ENCODE measurements around the gene PABPC3. TPM values are rescaled to one million over a fixed set of nuclear protein-coding genes. Genes with fewer than 3 reads are reported as not detected.

The PABPC3 gene
- total RNA-seq: under 1 TPM; 0.14 to 0.23 TPM
- long read RNA-seq, donor 1: 0 reads
- long read RNA-seq, donor 2: 0 reads

DNA sequence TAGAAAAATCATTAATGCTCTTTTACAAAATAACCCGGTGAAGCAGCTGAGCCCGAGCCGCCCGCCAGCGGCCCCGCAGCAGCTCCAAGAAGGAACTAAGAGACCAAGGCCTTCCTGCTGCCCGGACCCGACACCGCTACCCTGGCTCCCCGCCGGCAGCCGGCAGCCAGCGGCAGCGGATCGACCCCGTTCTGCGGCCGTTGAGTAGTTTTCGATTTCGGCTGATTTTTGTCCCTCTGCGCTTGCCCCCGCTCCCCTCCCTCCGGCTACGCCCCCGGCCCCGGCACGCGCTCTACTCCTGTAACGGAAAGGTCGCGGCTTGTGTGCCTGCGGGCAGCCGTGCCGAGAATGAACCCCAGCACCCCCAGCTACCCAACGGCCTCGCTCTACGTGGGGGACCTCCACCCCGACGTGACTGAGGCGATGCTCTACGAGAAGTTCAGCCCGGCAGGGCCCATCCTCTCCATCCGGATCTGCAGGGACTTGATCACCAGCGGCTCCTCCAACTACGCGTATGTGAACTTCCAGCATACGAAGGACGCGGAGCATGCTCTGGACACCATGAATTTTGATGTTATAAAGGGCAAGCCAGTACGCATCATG is at the start of gene PABPC3:
TSS of gene PABPC3 (plus strand) at position 286 of the 603 bp plus-strand sequence. CDS start at position 349, 63 bp downstream.
- intact Hi-C loops (cut with DNase I): no loop called here
- no peak for DNase-seq (ENCODE audit: low spot score)

DNA sequence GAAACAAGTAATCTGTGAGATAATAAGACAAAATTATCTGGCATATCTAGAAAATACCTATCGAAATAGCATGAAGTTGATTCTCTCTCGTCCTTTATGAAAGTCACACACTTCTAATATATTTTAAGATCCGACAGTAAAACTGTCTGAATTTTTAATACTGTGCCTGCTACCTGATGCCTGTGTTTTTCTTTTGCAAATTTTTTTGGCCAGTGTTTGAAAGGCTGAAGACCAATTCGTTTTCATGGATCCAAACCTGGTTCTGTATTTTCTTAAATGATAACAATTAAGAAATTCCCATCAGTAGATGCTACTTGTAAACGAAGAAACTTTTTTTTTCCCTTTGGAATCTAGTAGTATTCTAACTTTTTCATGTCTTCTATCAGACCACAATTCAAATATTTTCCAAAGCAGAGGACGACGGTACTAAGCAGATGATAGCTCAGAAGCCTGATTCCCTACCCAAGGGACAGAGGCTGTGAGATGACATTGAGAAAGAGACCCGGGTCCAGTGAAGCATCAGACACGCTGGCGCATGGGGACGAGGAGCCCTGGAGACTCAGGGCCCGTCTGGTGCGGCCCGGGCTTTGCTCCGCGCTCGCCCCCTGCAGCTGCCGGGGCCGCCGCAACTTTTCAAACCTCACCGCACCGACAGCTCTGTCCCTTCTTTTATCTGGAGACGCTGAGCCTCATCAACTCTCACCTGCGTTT is 49.5 kb upstream of the PABPC3 start:
- intact Hi-C loops (cut with DNase I): no loop called here
- no peak for DNase-seq (ENCODE audit: low spot score)

DNA sequence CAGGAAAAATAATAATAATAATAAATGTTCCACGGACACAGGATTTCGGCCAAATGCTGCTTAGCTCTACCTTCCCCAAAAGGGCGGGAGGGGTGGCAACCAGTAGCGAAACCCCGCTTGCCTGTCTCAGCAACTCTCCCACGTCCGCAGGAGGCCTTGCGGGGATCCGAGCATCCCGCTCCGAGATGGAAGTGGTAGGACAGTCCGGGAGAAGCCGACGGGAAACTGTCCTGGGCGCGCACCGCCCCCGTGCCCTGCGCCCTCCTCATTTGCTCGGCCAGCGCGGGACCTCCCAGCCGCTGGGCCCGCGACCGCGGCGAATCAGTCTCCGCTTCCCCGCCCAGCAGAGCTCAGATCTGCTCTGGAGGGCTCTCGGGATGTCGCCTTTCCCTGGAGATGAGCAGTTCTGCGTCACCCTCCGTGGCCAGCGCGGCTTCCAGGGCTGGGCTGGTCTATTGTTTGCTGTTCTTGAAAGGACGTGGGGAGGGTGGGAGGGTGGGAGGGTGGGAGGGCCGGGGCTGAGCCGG is 48.9 kb upstream of the PABPC3 start:
- intact Hi-C loops (cut with DNase I): no loop called here
- no peak for DNase-seq (ENCODE audit: low spot score)

DNA sequence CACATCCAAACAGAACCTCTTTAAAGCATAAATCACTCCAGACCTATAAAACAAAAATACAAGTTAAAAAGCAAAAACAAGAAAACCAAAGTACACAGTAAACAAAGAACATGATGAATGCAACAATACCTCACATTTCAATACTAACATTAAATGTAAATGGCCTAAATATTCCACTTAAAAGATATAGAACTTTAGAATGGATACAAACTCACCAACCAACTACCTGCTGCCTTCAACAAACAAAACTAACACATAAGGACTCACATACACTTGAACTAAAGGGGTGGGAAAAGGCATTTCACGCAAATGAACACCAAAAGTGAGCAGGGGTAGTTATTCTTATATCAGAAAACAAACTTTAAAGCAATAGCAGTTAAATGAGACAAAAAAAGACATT is 44.9 kb upstream of the PABPC3 start:
- no peak for DNase-seq (ENCODE audit: low spot score)
- intact Hi-C loops (cut with DNase I): no loop called here

DNA sequence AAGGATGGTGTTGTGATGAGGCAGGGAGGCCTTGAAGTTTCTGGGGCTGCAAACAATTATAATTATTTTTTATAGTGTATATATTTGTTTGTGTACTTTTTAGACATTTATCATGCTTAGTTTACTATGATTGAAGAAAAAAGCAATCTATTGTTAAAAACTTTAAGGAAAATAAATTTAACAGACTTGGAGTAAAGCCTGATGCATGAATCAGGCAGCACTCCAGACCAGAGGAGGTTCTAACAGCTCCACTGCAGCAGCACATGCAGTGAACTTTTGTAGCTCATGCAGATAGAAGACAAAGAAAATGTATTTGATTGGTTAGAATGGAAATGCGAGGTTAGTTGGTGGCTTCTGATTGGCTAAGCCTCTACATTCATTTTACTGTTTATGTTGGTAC is 36.8 kb upstream of the PABPC3 start:
- intact Hi-C loops (cut with DNase I): no loop called here
- no peak for DNase-seq (ENCODE audit: low spot score)

DNA sequence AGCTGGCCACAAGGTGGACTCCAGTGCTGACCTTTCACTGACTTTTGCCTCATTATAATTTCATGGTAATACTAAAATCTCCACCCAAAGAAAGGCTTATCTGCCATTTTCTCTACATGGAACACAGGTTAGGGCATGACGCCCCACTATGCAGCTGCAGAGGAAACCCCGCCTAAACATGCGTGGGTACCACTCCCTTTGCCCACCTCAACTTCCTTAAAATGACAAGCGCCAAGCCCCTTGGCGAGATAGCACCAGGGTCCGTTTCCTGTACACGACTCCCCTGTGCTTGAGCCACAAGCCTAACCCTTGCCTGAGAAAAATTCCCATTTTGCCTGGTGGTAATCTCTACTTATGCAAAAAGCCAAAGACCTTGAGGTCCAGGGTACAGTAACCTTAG is 36.0 kb upstream of the PABPC3 start:
- intact Hi-C loops (cut with DNase I): no loop called here
- no peak for DNase-seq (ENCODE audit: low spot score)

DNA sequence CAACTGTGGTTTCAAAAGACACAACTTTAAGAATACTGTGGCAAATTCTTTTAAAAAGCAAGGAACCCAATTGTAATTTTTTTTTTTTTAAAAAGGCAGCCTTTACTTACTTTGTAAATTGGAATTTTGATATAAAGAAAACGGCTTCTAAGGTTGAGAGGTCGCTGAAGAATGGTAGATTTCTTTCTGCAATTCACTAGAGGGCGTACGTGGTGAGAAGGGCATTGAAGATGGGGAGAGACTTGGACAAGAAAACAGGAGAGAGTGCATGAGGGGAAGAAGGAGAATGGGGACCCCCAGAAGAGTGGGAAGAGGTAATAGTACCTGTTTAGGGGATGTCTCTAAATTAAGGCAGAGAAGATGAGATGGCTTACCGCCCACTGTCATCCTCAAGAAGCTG is 33.5 kb upstream of the PABPC3 start:
- DNase-seq (ENCODE audit: low spot score): no peak

DNA sequence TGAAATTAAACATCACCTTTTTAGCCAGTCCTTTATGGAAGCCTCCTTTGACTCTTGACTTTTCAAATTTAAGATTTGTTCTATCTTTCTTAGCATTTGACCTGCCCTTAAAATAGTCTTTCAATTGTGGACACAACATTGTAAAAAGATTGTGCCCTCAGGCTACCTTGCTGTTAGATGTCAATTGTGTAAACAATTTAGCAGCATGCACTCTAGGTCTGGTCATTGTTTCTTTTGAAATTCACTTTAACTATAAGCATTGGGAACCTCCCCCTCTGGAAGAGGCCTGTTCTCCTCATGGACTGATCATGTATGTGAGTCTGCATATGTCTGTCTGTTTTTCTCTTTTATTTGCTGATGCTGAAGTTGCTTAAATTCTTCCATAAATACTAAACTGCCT is 31.5 kb upstream of the PABPC3 start:
- intact Hi-C loops (cut with DNase I): no loop called here
- no peak for DNase-seq (ENCODE audit: low spot score)

More for the DNA sequence above, 33.5 kb upstream of the PABPC3 start:
- intact Hi-C loops (cut with DNase I): no loop called here

DNA sequence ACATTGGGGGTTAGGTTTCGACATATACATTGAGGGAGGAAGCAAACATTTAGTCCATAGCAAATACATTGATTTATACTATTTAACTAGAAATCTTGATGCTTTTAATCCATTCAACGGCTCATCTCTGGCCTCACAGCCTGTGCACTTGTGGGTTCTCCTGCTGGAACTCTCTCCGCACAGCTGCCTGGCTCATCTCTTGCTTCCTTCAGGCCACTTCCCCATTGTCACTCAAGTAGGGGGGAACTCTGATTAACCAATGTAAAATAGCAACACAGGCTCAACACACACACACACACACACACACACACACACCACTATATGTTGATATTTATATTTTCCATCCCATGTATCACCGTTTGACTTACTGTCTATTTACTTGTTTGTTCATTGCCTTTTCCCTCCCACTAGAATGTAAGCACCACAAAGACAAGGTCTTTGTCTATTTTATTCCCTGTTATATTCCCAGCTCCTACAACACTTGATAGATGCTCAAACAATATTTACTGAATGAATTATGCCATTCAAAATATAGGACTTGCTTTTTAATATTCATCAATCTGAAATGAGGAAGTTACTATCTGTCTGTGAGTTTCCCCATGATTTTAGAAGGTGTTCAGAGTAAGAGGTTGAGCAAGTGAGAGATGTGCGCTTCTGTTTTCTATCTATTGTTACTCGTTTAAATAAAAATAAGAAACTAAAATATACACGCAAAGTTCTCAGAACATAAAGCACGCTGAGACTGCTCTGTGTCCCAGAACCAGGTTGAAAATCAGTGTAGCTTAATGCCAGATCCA is 29.8 kb upstream of the PABPC3 start:
- intact Hi-C loops (cut with DNase I): no loop called here
- no peak for DNase-seq (ENCODE audit: low spot score)

DNA sequence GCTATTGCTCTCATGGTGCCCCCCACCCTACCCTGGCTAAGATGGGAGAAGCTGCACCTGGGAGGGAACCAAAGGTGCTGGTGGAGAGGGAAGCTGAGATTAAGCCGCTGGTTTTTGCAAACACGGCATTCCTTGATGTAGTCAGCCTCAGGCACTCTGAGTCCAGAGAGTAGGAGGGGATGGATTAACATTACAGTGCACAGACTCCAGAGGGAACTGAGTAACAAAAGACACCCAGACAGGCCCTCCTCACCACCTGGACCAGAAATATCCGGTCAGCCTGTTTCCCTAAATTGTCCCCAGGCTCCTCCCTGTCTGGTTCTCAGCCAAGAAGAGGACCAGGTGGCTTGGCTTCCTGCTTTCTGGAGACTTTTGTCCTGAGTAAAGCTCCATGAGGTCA is 28.9 kb upstream of the PABPC3 start:
- intact Hi-C loops (cut with DNase I): no loop called here
- DNase-seq (ENCODE audit: low spot score): no peak

DNA sequence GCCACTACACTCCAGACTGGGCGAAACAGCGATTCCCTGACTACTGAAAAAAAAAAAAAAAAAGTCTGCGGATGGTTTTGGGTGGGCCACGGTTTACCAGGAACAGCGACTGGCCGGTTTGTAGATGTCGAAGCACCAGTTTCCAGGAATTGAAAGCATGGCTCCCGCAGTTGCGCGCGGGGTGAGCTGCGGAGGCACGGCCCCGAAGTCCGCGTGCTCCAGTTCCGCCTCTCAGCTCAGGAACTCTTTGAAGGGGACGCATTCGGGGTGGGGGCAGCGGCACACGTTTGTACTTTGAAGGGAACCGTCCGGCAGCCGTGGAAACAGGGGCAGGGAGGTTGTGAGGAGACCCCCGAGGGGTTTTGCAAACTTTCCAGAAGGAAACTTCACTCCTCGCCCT is 27.1 kb upstream of the PABPC3 start:
- no peak for DNase-seq (ENCODE audit: low spot score)
- intact Hi-C loops (cut with DNase I): no loop called here

DNA sequence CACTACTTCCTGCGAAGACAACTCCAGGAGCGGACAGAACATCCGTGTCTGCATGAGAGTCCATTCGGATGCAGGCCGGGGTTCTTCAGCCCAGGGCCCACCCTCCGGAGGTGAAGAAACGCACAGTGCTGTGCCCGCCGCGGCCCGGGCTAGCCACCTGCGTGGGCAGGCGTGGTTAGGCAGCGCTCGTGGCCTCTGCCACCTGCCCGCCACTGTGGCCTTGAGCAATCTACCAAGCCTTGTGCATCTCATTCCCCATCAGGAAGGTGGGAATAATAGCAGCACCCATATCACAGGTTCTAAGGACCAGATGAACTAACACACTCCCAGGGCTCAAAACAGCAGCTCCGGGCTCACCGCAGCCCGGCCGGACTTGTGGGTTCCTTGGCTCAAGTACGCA is 26.7 kb upstream of the PABPC3 start:
- intact Hi-C loops (cut with DNase I): no loop called here
- no peak for DNase-seq (ENCODE audit: low spot score)

DNA sequence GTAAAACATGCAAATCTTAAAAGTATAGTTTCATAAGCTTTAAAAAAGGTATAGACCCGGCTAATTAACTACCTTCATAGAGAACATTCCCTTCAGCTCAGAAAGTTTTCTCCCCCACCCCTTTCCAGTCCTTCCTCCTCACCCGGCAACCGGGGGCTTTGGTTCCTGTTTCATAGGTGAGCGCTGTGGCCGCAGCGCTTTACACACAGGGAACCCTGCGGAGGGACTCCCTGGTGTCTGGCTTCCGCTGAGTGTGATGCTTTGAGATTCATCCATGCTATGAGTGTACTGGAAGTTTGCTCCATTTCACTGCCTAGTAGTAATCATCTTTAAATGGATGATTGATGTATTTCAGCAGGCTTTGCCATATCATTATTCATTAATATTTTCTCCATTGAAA is 26.0 kb upstream of the PABPC3 start:
- intact Hi-C loops (cut with DNase I): no loop called here
- DNase-seq (ENCODE audit: low spot score): no peak

DNA sequence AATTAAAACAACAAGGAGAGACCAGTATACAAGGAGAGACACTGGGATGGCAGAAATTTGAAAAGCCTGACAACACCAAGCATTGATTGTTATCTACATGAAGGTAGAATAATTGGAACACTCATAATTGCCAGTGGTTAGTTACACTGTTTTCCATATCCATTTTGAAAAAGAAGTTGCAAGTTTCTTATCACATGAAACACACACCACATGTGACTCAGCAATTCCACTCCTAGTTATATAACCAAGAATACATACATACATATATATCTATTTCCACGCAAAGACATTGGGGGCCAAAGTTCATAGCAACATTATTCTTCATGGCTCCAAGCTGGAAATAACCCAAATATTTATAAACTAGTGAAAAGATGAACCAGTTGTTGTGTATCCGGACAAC is 15.2 kb upstream of the PABPC3 start:
- intact Hi-C loops (cut with DNase I): no loop called here
- DNase-seq (ENCODE audit: low spot score): no peak

DNA sequence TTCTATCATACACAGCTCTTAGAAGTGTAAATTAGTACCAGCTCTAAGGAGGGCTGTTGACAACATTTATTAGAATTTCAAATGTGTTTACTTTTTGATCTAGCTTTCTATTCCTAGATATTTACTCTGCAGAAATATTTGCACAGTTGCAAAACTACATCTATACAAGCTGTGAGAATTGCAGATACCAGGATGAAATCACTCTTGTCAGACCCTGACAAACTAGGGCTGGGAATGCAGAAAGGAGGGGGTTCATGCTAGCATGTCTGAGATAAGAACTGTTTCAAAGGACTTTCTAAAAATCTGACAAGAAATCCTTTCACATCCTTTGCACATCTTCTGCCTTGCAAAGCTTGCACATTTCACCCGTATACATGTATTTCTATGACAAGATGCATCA is 11.8 kb upstream of the PABPC3 start:
- intact Hi-C loops (cut with DNase I): no loop called here
- no peak for DNase-seq (ENCODE audit: low spot score)

DNA sequence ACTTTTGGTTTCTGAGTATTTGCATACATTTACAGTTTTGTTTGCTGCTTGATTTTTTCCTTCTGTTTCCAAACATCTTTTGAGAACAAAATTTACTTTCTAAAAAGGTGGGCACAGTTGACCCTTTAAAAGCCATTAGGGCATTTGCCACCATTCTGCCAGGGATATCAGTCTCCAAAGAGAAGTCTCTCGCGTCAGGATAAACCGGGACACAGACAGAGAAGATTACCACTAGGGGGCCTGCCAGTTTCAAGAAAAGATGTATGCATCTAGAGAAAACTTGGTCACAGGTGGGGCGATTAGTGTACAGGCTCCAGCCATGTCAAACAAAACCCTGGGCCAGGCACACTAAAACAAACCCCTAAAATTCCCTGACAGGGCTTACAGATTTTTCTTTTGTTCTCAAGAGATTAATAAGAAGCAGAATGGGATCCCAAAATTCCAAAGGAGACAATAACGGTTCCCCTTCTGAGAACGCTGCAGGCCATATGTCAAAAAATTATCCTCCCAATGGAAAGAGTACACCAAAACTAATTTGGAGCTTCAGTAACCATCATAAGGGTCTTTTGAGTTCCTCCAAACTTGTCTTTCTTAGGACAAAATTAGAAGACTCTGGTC is 10.7 kb upstream of the PABPC3 start:
- no peak for DNase-seq (ENCODE audit: low spot score)
- intact Hi-C loops (cut with DNase I): no loop called here

DNA sequence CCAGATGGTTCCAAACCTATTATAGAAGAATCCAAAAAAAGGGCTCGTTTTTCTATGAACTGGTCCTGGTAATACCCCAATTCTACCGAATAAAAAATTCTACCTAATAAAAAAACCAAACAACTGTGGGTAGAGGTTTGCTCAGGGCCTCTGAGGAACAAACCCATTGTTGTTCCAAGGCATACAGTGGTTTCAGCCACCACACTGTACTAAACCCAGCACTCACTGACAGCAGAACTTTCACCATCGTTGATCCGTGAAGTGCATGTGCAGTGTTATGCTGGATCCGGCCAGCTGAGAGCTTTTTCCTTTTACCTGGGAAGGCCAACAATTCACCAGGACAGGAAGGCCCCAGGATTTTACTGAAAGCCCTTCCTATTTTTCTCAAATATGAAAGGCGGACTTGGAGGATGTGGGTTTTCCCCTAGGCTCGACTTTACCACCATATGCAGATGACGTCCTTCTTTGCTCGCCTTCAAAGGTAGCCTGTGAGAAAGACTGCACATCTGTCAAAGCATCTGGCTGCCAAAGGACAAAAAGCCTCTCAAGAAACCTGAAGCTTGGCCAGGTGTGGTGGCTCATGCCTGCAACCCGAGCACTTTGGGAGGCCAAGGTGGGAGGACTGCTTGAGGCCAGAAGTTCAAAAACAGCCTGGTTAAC is 7.2 kb upstream of the PABPC3 start:
- DNase-seq (ENCODE audit: low spot score): no peak
- intact Hi-C loops (cut with DNase I): no loop called here

DNA sequence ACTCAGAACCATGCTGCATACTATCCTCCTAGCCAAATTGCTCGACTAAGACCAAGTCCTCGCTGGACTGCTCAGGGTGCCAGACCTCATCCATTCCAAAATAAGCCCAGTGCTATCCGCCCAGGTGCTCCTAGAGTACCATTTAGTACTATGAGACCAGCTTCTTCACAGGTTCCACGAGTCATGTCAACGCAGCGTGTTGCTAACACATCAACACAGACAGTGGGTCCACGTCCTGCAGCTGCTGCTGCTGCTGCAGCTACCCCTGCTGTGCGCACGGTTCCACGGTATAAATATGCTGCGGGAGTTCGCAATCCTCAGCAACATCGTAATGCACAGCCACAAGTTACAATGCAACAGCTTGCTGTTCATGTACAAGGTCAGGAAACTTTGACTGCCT is 1.5 kb downstream of the PABPC3 start:
- intact Hi-C loops (cut with DNase I): no loop called here
- DNase-seq (ENCODE audit: low spot score): no peak

DNA sequence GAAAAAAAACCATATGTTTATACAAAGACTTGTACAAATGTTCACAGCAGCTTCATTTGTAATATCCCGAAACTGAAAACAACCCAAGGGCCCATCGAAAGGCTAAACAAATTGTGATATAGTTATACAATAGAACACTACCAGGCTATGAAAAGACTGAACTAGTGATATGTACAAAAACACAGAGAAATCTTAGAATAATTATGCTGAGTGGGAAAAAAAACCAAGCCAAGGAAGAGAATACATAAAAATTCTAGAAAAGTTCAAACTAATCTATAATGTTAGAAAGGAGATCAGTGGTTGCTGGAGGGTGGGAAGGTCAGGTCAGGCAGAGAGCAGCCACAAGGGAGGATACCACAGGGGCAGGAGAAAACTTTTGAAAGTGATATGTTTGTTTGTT is 7.8 kb downstream of the PABPC3 start:
- DNase-seq (ENCODE audit: low spot score): no peak
- intact Hi-C loops (cut with DNase I): no loop called here

All from posterior vena cava (tissue), 2 donors.